Transverse colon (tissue), 4 donors: ENCODE data around the gene ZNF516. TPM values are rescaled to one million over a fixed set of nuclear protein-coding genes. Genes with fewer than 3 reads are reported as not detected.

Experiments used
- DNase-seq: peaks from one replicate; pipeline ENCODE4 v3.0.0-alpha.2; 2019
- H3K27ac ChIP-seq, 4 donors: fragments of 200-600 bp; sonication (generic); 2 replicates each; pipeline ENCODE4 v1.5.1; 2016 to 2018; ENCODE audit warnings: inconsistent platforms in 4 of 4
- H3K27me3 ChIP-seq: fragments of 200-600 bp; sonication (generic); 2 replicates; pipeline ENCODE4 v1.5.1; 2017; ENCODE audit warnings: inconsistent platforms
- H3K36me3 ChIP-seq, 4 donors: fragments of 200-600 bp; sonication (generic); 2 replicates each; pipeline ENCODE4 v1.5.1; 2017 to 2019; ENCODE audit warnings: inconsistent platforms in 4 of 4
- H3K4me1 ChIP-seq, 4 donors: fragments of 200-600 bp; sonication (generic); 2 replicates each; pipeline ENCODE4 v1.5.1; 2017 to 2020; ENCODE audit warnings: inconsistent platforms in 4 of 4
- H3K4me3 ChIP-seq, 4 donors: fragments of 200-600 bp; sonication (generic); 1 replicate in 1 of 4; 2 replicates in 3 of 4; pipeline versions ENCODE4 v1.5.1 to v1.6.1; 2017 to 2019; ENCODE audit warnings: inconsistent platforms in 4 of 4
- H3K9me3 ChIP-seq, 2 donors: fragments of 200-600 bp; sonication (generic); 2 replicates each; pipeline ENCODE4 v1.5.1; 2017 to 2019; ENCODE audit warnings: inconsistent platforms in 2 of 2
- CTCF ChIP-seq, 5 experiments: fragments of 200-600 bp in 3 of 5; fragments of 450-650 bp in 2 of 5; sonication (generic) in 3 of 5; IDR thresholded peaks; 1 replicate in 2 of 5; 2 replicates in 3 of 5; pipeline ENCODE4 v1.5.1; 2016 to 2017; ENCODE audit warnings: antibody characterized with exemption in 5 of 5, inconsistent platforms in 3 of 5, mild to moderate bottlenecking in 2 of 5, moderate library complexity in 1 of 5
- EP300 ChIP-seq: sonication (generic); formaldehyde crosslinking; IDR thresholded peaks from one replicate; pipeline ENCODE4 v1.6.1; 2017; ENCODE audit warnings: antibody characterized with exemption, low read depth
- POLR2A ChIP-seq: fragments of 450-650 bp; IDR thresholded peaks from one replicate; pipeline ENCODE4 v1.6.1; 2016; ENCODE audit warnings: antibody characterized with exemption, mild to moderate bottlenecking, moderate library complexity
- POLR2AphosphoS5 ChIP-seq, 3 donors: sonication (generic); formaldehyde crosslinking; IDR thresholded peaks; one replicate each; pipeline ENCODE4 v1.6.1; 2016; ENCODE audit warnings: antibody characterized with exemption in 3 of 3
- WGBS, 2 donors: methylation state at CpG; one replicate each; pipeline ENCODE4 v1.1.5; 2018; ENCODE audit warnings: low coverage in 1 of 2; 5-methylcytosine and 5-hydroxymethylcytosine counted together
- in situ Hi-C, 4 donors: fragments of 200-750 bp; cut with MboI; loops; one replicate each; pipeline versions ENCODE4 v1.15.0 to v1.15.1; 2017; ENCODE audit warnings: low sequenced_read_pairs in 3 of 4, low pct_ligation_motif_present in 1 of 4, low pct_unique_long_range_greater_than_20kb in 1 of 4
- intact Hi-C: fragments of 100-400 bp; cut with DNase I; formaldehyde crosslinking; loops from one replicate; pipeline ENCODE4 v1.15.1; 2023; ENCODE audit warnings: low total_unique reads
- total RNA-seq, 4 donors: library from RNA; depleted of rRNA; stranded (reverse); fragments of >200 nt; gene quantifications; one replicate each; pipeline ENCODE4 v1.1.0, GENCODE V29; 2016

Gene ZNF516
- total RNA-seq, 4 donors from 2014 or later, result 19.4 to 37.8 (median 26.7) TPM

GRCh38 chr18:76318607-76319006, 176.4 kb downstream of the ZNF516 start:
- intact Hi-C loops, result no loop called here
- H3K4me3 ChIP-seq, result no peak overlapping the region
- H3K4me1 ChIP-seq, result no peaks in the 10 kb centered on the region
- H3K27ac ChIP-seq, result no peak overlapping the region
- 35 to 40% methylated on average over 5 of the region's 5 CpGs for WGBS, 2 donors
- no peak for DNase-seq
- no peaks in the 10 kb centered on the region for H3K27me3 ChIP-seq
- in situ Hi-C loops, result no loop called here
- no peaks in the 10 kb centered on the region for H3K9me3 ChIP-seq
- no peak for TF ChIP-seq POLR2AphosphoS5 (IDR thresholded peaks at IDR 0.05)
- no peak for TF ChIP-seq POLR2A
- TF ChIP-seq EP300, result no peak
- no peak for TF ChIP-seq CTCF (IDR thresholded peaks at IDR 0.05)
- no peaks in the 10 kb centered on the region for H3K36me3 ChIP-seq

- TF ChIP-seq EP300 (no peak), CTCF (IDR thresholded peaks at IDR 0.05) (no peak), POLR2A (no peak), POLR2AphosphoS5 (IDR thresholded peaks at IDR 0.05) (no peak)
- intact Hi-C loops (no loop called here), in situ Hi-C loops (no loop called here)
- 65 to 67% methylated on average over 1 of the region's 1 CpG for WGBS, 2 donors
- Histone ChIP-seq H3K36me3 (no peaks in the 10 kb centered on the region), H3K4me1 (no peaks in the 10 kb centered on the region), H3K9me3 (no peaks in the 10 kb centered on the region), H3K4me3 (no peak overlapping the region), H3K27ac (no peak overlapping the region), H3K27me3 (no peaks in the 10 kb centered on the region)
- no peak for DNase-seq
Observed at GRCh38 chr18:76317136-76317535, 177.9 kb downstream of the ZNF516 start.

- H3K27ac ChIP-seq, result no peak overlapping the region
- no peaks in the 10 kb centered on the region for H3K36me3 ChIP-seq
- no peaks in the 10 kb centered on the region for H3K9me3 ChIP-seq
- H3K4me1 ChIP-seq, result no peaks in the 10 kb centered on the region
- no peak overlapping the region for H3K4me3 ChIP-seq
- H3K27me3 ChIP-seq, result no peaks in the 10 kb centered on the region
- no peak for DNase-seq
- TF ChIP-seq CTCF (IDR thresholded peaks at IDR 0.05), result no peak
- 48 to 53% methylated on average over 4 to 5 of the region's 5 CpGs for WGBS, 2 donors
- in situ Hi-C loops (no loop called here), intact Hi-C loops (no loop called here)
Observed at GRCh38 chr18:76315722-76316230, 179.3 kb downstream of the ZNF516 start.

- Histone ChIP-seq H3K36me3 (no peaks in the 10 kb centered on the region), H3K9me3 (no peaks in the 10 kb centered on the region), H3K4me3 (no peak overlapping the region), H3K27ac (no peak overlapping the region), H3K4me1 (no peaks in the 10 kb centered on the region), H3K27me3 (no peaks in the 10 kb centered on the region)
- intact Hi-C loops (no loop called here), in situ Hi-C loops (no loop called here)
- DNase-seq, result no peak
- 32 to 36% methylated on average over 6 of the region's 6 CpGs for WGBS, 2 donors
- TF ChIP-seq CTCF (IDR thresholded peaks at IDR 0.05) (no peak), POLR2AphosphoS5 (IDR thresholded peaks at IDR 0.05) (no peak)
Observed at GRCh38 chr18:76314496-76314895, 180.5 kb downstream of the ZNF516 start.
